HG03060 (cell line): Measurements from ENCODE around the gene ZP1.
A peak's percentile ranks its signal among the peaks of the same experiment; 100 is the strongest.
"Not testable (repeated sequence)": the region's sequence is repeated elsewhere in the genome, so short reads cannot be mapped to it uniquely, and the experiment has no call there.

Source experiments
- ATAC-seq: cut with Tn5 transposase; IDR thresholded peaks from one replicate; pipeline ENCODE4 v1.9.1; 2021; ENCODE audit warnings: low read depth, moderate number of reproducible peaks; ENCODE audit not compliant: unreplicated experiment

The ZP1 gene, protein sequence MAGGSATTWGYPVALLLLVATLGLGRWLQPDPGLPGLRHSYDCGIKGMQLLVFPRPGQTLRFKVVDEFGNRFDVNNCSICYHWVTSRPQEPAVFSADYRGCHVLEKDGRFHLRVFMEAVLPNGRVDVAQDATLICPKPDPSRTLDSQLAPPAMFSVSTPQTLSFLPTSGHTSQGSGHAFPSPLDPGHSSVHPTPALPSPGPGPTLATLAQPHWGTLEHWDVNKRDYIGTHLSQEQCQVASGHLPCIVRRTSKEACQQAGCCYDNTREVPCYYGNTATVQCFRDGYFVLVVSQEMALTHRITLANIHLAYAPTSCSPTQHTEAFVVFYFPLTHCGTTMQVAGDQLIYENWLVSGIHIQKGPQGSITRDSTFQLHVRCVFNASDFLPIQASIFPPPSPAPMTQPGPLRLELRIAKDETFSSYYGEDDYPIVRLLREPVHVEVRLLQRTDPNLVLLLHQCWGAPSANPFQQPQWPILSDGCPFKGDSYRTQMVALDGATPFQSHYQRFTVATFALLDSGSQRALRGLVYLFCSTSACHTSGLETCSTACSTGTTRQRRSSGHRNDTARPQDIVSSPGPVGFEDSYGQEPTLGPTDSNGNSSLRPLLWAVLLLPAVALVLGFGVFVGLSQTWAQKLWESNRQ

DNA sequence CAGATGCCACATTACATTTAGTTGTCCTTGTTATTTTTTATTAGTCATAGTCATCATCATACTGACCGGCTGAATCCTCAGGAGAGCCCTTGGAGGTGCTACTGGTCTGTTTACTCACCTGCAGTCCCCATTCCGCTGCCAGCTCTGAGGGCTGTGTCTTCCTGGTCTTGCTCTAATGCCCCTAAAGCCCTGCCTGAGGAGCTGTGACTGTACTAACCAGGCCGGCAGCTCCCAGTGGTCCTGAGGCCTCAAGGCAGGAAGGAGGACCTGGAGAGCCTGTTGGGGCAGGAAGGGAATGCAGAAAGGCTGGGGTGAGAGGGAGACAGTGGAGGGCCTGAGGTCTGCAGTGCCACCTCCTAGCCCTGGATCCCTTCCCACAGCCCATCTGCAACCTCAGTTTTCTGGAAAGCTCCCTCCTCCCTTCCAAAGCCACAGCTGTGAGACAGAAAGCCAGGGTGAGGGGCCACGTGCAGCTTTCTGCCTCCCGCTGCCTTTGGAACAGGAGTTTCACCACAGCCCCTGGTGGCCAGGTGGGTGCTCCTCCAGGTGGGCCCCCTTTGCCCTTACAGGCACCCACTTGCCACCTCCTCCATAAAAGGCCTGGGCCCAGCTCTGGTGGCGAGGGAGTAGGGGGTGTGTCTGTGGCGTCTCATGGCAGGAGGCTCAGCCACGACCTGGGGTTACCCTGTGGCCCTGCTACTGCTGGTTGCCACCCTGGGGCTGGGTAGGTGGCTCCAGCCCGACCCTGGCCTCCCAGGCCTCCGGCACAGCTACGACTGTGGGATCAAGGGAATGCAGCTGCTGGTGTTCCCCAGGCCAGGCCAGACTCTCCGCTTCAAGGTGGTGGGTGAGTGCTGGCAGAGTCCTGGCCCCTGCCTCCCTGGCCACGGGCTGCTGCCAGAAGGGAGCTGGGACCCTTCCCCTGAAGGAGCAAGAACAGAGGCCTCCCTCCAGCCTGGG, at the start of gene ZP1:
TSS of gene ZP1 (plus strand) at position 632 of the 960 bp plus-strand sequence. CDS start at position 652, 20 bp downstream.
- ATAC-seq = no peak

DNA sequence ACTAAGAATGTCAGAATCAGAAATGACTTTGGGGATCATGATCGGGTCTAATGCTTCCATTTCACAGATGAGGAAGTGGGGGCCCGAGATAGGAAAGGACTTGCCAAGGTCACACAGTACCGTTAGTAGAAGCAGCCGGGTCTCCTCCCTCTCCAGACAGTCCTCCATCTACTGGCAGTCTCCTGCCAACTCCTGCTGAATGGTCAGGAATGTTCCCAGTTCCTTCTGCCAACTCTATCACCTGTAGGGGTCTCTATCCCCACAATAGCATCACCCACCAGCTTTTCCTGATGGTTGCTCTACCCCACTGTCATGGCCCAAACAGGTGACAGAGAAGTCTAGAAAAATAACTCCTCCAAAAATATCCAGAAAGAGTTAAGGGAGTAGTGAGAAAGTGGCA, 49.3 kb upstream of the ZP1 start:
- no peak for ATAC-seq

DNA sequence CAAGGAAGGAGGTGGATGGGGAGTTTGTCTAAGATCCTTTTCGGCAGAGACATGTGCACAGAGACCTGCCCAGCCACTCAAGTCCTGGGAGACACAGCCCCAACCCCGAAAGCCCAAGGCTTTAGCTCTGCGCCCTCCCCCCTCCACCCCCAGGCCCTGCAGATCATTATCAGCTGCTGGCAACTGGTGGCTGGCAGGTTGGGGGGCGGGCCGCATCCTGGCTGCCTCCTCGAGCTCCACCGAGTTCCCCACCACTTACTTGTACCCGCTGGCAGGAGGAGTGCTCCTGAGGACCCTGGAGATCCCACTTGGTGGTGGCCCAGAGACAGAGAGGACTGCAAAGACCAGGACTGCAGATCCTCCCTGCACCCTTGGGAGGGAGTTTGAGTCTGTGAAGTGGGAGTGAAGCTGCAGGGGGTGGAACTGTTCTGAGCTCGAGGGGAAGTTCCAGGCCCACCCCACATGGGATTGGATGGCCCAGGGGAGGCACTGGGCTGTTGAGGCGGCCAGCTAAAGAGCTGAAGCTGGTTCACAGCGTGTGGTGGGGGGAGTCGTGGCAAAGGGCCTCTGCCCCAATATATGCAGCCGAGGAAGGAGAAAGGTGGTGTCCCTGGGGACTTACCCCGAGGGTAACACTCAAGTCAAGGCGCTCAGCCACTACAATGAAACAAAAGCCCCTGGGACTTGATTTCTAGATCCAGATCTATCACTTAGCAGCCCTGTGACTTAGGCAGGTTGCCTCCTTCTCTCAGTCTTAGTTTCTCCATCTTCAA, 45.3 kb upstream of the ZP1 start:
- no peak for ATAC-seq

DNA sequence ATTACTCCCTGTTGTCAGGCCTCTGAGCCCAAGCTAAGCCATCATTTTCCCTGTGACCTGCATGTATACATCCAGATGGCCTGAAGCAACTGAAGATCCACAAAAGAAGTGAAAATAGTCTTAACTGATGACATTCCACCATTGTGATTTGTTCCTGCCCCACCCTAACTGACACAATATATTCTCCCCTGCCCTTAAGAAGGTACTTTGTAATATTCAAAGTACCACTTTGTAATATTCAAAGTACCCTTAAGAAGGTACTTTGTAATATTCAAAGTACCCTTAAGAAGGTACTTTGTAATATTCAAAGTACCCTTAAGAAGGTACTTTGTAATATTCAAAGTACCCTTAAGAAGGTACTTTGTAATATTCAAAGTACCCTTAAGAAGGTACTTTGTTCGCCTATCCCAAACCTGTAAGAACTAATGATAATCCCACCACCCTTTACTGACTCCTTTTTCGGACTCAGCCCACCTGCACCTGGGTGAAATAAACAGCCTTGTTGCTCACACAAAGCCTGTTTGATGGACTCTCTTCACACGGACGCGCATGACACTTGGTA, 43.5 kb upstream of the ZP1 start:
- ATAC-seq = not testable (repeated sequence)

DNA sequence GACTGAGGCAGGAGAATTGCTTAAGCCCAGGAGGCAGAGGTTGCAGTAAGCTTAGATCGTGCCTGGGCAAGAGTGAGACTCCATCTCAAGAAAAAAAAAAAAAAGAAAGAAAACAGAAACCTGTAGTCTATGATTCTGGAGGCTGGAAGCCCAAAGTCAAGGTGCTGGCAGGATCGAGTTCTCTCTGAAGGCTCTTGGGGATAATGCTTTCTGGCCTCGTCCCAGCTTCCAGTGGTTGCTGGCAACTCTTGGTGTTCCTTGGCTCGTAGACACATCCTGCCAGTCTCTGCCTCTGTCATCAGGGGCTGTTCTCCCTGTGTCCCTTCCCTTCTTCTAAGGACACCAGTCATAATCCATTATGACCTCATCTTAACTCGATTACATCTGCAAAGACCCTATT, 42.2 kb upstream of the ZP1 start:
- no peak for ATAC-seq

DNA sequence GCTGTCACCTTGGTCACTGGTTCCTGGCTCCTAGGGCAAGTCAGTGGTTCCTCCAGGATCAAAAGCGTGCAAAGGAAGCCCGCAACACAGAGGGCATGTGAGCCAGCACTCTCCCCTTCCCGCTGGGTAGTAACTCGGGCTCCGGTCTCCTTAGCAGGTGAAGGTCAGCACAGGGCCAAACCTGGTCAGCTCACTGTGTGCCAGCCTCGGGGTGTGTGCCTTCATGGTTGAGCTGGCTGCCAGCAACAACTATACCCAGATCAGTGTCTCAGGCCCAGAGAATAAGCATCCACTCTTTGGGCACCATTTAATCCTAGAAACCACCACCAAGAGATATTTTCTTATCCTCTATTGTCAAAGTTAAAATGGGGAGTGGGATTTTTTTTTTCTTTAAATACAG, 41.6 kb upstream of the ZP1 start:
- no peak for ATAC-seq

DNA sequence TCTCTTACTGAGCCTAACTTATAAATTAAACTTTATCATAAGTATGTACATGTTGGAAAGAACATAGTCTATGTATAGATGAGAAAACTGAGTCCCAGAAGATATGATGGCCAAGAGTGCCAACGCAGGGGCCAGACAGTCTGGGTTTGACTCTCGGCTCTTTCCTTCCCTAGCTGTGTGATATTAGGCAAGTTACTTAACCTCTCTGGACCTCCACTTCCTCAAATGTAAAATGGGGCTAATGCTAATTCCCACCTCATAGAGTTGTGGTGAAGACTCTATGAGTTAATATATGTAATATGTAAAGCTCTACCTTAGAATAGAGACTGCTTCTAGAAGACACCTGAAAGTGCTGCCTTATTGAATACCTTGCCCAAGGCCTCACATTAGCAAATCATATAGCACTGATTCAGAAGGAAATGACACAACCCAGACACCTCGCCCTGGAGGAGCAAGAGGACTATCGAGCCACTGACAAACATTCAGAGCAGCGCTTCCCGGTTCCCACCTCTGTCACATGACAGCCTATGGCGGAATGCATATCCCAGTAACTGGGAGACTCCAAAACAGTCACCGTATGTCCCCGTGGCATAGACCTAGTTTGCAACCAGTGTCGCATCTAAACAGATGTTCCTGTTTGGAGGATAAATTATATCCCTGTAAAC, 36.7 kb upstream of the ZP1 start:
- ATAC-seq = no peak

DNA sequence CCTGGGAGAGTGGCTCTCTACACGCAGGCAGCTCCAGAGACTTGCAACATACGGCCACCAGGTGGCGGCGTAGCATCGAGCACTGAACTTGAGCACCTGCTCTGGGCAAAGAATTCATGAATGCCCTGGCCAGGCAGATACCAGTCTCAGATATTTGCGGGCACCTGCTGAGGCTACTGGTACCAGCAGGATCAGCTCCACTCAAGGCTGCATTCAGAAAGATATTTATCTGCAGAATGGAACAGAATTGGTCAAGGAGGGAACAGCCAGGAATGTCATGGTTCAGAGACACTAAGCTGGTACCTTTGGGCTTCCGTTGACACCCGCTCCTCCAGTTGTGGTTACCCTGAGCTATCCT, 36.2 kb upstream of the ZP1 start:
- ATAC-seq = no peak

DNA sequence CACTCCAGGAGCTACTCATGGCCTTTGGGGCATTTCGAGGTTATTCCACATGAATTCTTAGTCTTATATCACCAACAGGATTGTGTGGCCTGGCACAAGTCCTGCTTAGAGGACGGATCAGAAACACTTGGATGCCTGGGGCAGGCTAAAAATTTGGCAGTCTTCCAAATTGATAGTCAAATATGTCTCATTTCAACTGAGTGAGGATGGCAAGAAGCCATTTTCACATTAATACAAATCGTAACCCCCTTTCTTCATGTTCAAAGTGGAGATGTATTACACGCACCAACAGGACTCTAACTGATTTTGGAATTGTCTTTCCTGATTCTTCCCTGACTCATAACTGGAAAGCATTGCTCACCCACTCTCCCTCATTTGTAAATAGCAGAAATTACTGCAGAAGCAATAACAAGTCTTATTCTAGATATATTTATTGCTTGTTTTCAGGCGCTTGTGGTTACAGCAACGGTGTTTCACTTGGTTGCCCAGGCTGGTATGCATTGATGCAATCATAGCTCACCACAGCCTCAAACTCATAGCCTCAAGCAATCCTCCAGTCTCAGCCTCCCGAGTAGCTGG, 35.8 kb upstream of the ZP1 start:
- ATAC-seq = no peak

DNA sequence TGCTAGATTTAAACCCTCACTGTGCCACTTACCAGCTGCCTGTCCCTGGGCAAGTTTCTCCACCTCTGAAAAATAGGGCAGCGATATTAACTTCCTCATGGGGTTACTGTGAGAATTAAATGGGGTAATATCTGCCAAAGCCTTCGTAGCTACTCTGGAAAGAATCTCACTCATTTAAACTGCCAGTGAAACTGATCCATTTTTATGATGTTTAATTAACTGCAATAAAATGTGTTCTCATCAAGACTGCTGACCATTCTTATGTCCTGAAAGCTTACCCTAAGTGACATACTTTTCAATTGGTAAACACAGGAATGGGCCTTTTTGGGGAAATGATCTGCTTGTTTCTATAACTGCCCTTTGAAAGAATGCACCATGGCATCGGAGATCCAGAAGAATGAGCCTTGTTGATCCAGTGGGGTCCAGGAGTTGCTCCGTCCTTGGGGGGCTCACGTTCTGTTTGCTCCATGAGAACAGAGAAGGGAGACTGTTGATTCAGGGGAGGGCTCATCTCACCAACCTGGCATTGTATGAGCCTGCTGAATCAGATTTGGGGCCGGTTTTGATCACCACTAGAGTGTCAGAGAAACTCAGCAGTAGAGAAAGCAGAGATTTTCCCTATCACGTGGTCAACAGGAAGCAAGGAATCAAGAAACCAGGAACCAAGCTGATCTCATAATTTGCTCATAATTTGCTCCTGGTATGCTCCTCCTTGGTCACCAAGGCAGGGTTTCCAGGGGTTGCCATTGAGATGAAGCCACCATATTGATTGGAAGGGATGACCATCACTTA, 32.4 kb upstream of the ZP1 start:
- no peak for ATAC-seq

DNA sequence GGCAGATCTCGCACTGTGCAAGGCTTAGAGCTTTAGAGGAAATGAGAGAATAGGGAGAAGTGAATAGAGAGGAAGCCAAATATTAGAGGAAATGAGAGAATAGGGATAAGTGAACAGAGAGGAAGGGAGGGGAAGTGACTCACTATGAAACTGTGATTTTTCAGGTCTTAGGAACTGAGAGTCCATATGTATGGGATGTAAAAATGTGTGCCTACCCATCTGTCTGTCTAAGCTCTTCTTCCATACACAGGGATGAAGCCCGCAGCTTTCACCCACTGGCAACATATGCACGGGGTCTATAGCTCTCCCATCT, 31.9 kb upstream of the ZP1 start:
- ATAC-seq = no peak

DNA sequence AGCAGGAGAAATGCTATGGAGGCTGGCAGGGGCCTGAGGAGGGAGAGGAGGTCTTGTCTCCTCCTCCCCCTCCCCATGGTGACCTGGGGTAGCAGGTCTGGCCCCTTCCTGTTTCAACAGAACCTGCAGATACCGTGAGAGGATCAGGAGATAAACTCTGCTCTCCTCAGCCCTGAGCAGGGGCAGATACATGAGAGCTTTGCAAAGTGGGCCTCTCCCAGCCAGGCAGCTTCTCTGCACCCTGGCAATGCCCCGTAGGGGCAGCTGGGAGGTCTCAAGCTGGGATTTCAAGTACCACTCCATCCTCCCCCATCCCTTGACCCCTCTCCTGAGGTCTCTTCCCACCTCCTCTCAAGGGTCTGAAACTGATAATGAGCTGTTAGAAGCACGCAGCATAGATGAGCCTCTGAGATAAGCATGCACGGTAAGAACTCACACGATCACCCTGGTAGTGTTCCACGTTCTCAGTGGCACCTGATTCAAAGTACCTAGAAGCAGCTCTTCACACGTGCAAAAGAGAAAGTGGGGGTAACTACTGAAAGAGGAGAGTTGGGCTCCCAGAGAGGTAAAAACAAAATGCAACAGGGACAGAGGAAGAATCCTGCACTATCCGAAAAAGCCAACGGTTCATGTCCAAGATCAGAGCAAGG, 30.4 kb upstream of the ZP1 start:
- no peak for ATAC-seq

DNA sequence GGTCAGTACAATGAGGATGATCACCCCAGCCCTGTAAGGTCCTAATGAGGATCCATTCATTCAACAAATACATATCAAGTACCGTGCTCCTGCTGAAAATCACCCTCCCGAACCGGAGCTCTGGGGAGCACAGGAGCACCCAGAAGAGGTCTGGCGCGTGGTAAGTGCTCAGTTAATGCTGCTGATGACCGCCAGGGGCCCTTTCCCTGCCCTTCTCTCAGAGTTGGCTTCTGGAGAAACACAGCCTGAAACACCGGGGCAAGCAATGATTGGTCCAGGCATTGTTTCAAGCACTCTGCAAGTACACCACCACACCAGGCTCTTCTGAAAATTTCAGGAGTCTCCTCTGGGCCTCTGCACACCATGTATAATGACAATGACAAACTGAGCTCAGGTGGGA, 29.2 kb upstream of the ZP1 start:
- no peak for ATAC-seq

DNA sequence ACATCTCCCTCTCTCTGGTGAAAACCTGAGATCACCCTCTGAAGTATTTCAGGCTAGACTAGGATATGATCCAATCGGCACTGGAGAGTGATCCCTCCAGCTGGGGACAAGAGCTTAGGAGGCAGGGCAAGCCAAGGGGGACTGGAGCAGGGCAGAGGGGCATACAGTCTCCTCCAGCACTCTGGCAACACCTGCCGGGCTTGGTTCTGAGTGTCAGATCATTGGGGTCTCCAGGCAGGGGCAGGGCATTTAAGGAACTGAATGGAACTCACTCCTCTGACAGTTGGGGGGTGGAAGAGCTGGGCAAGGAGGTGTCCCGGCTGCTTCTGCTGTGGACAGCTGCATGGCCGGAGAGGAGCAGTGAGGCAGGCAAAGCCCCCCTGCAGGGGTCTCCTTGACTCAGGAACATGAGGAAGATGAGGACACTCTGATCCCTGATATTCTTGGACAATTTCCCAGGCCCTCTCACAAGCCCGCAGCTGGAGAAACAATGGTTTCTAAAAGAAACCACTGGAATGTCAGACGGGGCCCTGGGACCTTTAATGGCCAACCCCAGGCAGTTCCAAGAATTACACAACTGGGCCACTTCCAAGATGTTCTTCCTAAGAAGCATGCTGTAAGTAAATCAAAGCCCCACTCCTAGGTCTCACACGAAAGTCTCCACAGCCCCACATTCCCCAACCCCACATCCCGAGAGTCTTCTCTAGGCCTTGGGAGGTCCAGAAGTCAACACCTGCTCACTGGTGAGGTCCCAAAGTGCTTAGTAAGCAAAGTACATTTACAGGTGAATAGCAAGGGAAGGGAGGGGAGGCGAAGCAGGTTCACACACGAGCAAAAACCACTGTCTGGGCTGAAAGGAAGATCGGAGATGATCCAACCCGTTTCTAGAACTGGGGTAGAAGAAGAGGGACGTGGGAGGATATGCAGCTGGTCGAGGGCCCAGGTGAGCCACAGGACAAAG, 26.6 kb upstream of the ZP1 start:
- no peak for ATAC-seq

DNA sequence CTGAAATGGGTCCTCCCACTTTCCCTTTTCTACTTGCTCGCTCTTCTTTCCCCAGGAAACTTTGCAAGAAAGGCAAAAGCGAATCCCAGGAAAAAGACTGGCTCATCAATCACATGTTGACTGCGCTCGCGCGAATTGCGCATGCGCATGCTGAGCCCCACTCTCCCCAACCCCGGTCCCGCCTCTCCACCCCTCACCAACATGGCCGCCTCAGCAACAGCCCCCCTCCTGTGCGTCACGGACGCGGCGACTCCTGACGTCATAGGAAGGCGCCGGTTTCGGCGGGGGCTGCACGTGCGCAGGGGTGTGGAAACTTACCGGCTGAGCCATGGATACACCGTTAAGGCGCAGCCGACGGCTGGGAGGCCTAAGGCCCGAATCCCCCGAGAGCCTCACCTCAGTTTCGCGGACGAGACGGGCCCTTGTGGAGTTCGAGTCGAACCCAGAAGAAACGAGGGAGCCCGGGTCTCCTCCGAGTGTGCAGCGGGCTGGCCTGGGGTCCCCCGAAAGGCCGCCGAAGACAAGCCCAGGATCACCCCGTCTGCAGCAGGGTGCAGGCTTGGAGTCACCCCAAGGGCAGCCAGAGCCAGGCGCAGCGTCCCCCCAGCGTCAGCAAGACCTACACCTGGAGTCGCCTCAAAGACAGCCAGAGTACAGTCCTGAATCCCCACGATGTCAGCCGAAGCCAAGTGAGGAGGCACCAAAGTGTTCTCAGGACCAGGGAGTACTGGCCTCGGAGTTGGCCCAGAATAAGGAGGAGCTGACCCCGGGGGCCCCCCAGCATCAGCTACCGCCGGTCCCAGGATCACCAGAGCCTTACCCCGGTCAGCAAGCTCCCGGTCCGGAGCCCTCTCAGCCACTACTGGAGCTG, 25.3 kb upstream of the ZP1 start, which contains the start of gene CCDC86:
TSS of gene CCDC86 (plus strand) at position 317 of the 871 bp plus-strand sequence. CDS start at position 329, 12 bp downstream.
- peak; percentile 46 for ATAC-seq
